ENCODE measurements around the gene NFIB. TPM values are rescaled to one million over a fixed set of nuclear protein-coding genes. Genes with fewer than 3 reads are reported as not detected.

The NFIB gene
- total and polyA plus RNA-seq, 2 of the 8 experiments (the other 6 are each of a cell fraction or from before 2014, with no cell fraction given) = 2.6 to 13.1 TPM

DNA sequence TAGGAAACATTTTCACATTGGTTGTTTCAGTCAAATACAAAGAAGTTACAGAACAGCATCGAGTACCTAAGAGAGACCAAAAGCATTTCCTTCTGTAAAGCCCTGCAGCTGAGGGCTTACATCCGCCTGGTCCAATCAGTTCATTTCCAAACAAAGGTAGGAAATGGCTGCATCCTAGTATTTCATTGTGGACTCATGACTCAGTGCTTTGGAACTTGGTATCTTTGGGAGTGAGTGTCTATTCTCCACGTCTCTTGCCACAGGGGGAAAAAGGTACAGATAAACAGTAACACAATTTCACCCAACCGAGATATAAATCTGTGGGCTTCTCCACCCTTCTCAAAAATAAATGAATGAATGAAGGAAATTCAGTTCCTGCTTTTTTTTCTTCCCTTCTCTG, 75.4 kb downstream of the NFIB start:
- no peak overlapping the region for H4K91ac ChIP-seq (replicated peaks; ENCODE audit: insufficient read length, low read length)
- H3K27me3 ChIP-seq (replicated peaks in 1 of 4; ENCODE audit: control insufficient read depth in 3 of 4, extremely low read depth in 1 of 4, insufficient read depth in 3 of 4, low read length in 3 of 4) = no peaks in the 10 kb centered on the region
- H3K79me2 ChIP-seq (ENCODE audit: control insufficient read depth in 1 of 2, insufficient read depth in 2 of 2, low read length in 2 of 2) = peaks cover 0 to 3% of the 10 kb centered on the region in 2 experiments; a peak in 1 of 4 replicates
- no peak overlapping the region for H4K8ac ChIP-seq (ENCODE audit: extremely low read depth, insufficient read depth, low read length)
- no peak overlapping the region for H3K4ac ChIP-seq (replicated peaks; ENCODE audit: insufficient read length, low read depth, low read length)
- TF ChIP-seq JUND (IDR thresholded peaks at IDR 0.05; ENCODE audit: low read length) (peak; percentile 68), YY1 (IDR thresholded peaks at IDR 0.05; ENCODE audit: low read depth, low read length) (no peak)
- no peak overlapping the region for H2AK5ac ChIP-seq (ENCODE audit: low read depth, low read length)
- H3K9me3 ChIP-seq (ENCODE audit: insufficient read depth in 2 of 2, low read depth in 1 of 2, low read length in 1 of 2) = no peaks in the 10 kb centered on the region
- H3K79me1 ChIP-seq (ENCODE audit: low read depth, low read length) = no peaks in the 10 kb centered on the region; the same call in 1 of the 2 replicates
- no peak overlapping the region for H3K9ac ChIP-seq (replicated peaks in 1 of 4; ENCODE audit: extremely low read depth in 1 of 4, low read depth in 3 of 4, low read length in 3 of 4)
- no peak overlapping the region for H3K14ac ChIP-seq (ENCODE audit: insufficient read length)
- H2BK15ac ChIP-seq (ENCODE audit: low read length) = no peak overlapping the region
- ChIA-PET POLR2A (ENCODE audit: partially characterized antibody) (no interaction called here), CTCF (ENCODE audit: partially characterized antibody) (interaction anchor here (0.8 kb wide), 2 partner anchors 16 to 97 kb away, joined by 3 to 4 read pairs; no protein-coding TSS in a partner anchor)
- FAIRE-seq (peak; percentile 66), DNase-seq (ENCODE audit: low read depth in 1 of 2, low spot score in 2 of 2) (no peak)
- 0 out of 4 replicates have a peak overlapping the region, but pooled peaks of 1 of the 2 experiments have one; percentile 5 for H3K4me2 ChIP-seq (ENCODE audit: insufficient read depth in 1 of 2, low read depth in 2 of 2, low read length in 2 of 2)
- 48% methylated on average over 4 of the region's 4 CpGs; no CpG with 5 or more reads in 1 of the 2 experiments for WGBS, 2 experiments (ENCODE audit: extremely low coverage in 1 of 2, insufficient coverage in 1 of 2, insufficient read length in 1 of 2, insufficient replicate concordance in 2 of 2, low coverage in 1 of 2, low lambda C conversion rate in 2 of 2, missing lambda C conversion rate in 1 of 2)
- H2BK5ac ChIP-seq (ENCODE audit: low read depth, low read length) = 0 out of 2 replicates have a peak overlapping the region, but pooled peaks have one; percentile 81
- no peak overlapping the region for H3K4me3 ChIP-seq (ENCODE audit: extremely low read depth in 1 of 4, insufficient read depth in 2 of 4, low read depth in 3 of 4, low read length in 4 of 4)
- no peak overlapping the region for H2BK20ac ChIP-seq (ENCODE audit: low read length)
- H3K23ac ChIP-seq (ENCODE audit: insufficient read length) = no peak overlapping the region
- H4K20me1 ChIP-seq (replicated peaks in 1 of 2; ENCODE audit: control insufficient read depth in 1 of 2, insufficient read depth in 2 of 2, low read length in 2 of 2) = no peaks in the 10 kb centered on the region
- no peaks in the 10 kb centered on the region for H3K36me3 ChIP-seq (ENCODE audit: control insufficient read depth in 2 of 4, insufficient read depth in 4 of 4, low read length in 3 of 4)
- H2BK12ac ChIP-seq (ENCODE audit: low read depth, low read length) = no peak overlapping the region; the same call in 1 of the 2 replicates
- no peak overlapping the region for H2AFZ ChIP-seq (ENCODE audit: low read length)
- H3K27ac ChIP-seq (ENCODE audit: low read depth, low read length) = no peak overlapping the region; the same call in 1 of the 2 replicates
- no peak overlapping the region for H4K5ac ChIP-seq (ENCODE audit: insufficient read length, low read depth, low read length)
- H3K56ac ChIP-seq (replicated peaks; ENCODE audit: insufficient read length, low read depth, low read length) = no peak overlapping the region
- no peak overlapping the region for H3K18ac ChIP-seq (ENCODE audit: extremely low read depth, low read length)
- peaks cover 0 to 8% (median 3%) of the 10 kb centered on the region in 4 experiments; a peak in 5 of 7 replicates for H3K4me1 ChIP-seq (replicated peaks in 1 of 4; ENCODE audit: control insufficient read depth in 3 of 4, insufficient read depth in 4 of 4, low read length in 3 of 4)
- H2BK120ac ChIP-seq (replicated peaks; ENCODE audit: low read depth, low read length) = no peak overlapping the region
- H3K23me2 ChIP-seq (ENCODE audit: low read depth, low read length) = peaks cover 2% of the 10 kb centered on the region; the same call in 1 of the 2 replicates
